Thoracic aorta (tissue), 2 donors: ENCODE results near the gene DYSF. TPM values are rescaled to one million over a fixed set of nuclear protein-coding genes. Genes with fewer than 3 reads are reported as not detected.

Source experiments
- ATAC-seq: fragments of 150-250 bp; one replicate; pipeline ENCODE4 v1.8.0; 2017; ENCODE audit warnings: low read depth; ENCODE audit not compliant: insufficient number of reproducible peaks, low FRiP score
- DNase-seq: peaks from one replicate; pipeline ENCODE4 v3.0.0-alpha.2; 2020; ENCODE audit warnings: low spot score
- H3K27ac ChIP-seq, 2 donors: fragments of 200-600 bp; sonication (generic); 1 replicate in 1 of 2; 2 replicates in 1 of 2; pipeline ENCODE4 v1.5.1; 2016; ENCODE audit warnings: mild to moderate bottlenecking in 2 of 2, moderate library complexity in 2 of 2
- H3K27me3 ChIP-seq: fragments of 200-600 bp; sonication (generic); replicated peaks from 2 replicates; pipeline ENCODE4 v1.6.0; 2016; ENCODE audit warnings: mild to moderate bottlenecking; ENCODE audit not compliant: insufficient read depth
- H3K36me3 ChIP-seq: fragments of 200-600 bp; sonication (generic); one replicate; pipeline ENCODE4 v1.5.1; 2016
- H3K4me1 ChIP-seq, 2 donors: fragments of 200-600 bp; sonication (generic); 1 replicate in 1 of 2; 2 replicates in 1 of 2; pipeline versions ENCODE4 v1.5.1 to v1.6.0; 2016; ENCODE audit warnings: low read depth in 2 of 2, mild to moderate bottlenecking in 1 of 2; ENCODE audit not compliant: control insufficient read depth in 1 of 2
- H3K4me3 ChIP-seq: fragments of 200-600 bp; sonication (generic); 2 replicates; pipeline ENCODE4 v1.5.1; 2016; ENCODE audit warnings: mild to moderate bottlenecking
- H3K9me3 ChIP-seq: fragments of 200-600 bp; sonication (generic); 2 replicates; pipeline ENCODE4 v1.5.1; 2016
- total RNA-seq, 2 donors: library from RNA; depleted of rRNA; stranded (reverse); fragments of >200 nt; gene quantifications; one replicate each; pipeline versions ENCODE4 v1.1.0 to v1.2.3, GENCODE V29; 2016
- TF ChIP-seq, protein P1 (sequence below): fragments of 200-600 bp; sonication (generic); IDR thresholded peaks from one replicate; pipeline ENCODE4 v1.5.1; 2019; ENCODE audit warnings: antibody characterized with exemption

The DYSF gene
- total RNA-seq, 2 donors from 2014 or later: 13.0 to 15.2 TPM

GRCh38 chr2:71618327-71619113 is 165.2 kb downstream of the DYSF start:
- no peak for DNase-seq
- H3K27ac ChIP-seq: peak overlapping the region; percentile 71 to 84
- ATAC-seq: no peak

DNA sequence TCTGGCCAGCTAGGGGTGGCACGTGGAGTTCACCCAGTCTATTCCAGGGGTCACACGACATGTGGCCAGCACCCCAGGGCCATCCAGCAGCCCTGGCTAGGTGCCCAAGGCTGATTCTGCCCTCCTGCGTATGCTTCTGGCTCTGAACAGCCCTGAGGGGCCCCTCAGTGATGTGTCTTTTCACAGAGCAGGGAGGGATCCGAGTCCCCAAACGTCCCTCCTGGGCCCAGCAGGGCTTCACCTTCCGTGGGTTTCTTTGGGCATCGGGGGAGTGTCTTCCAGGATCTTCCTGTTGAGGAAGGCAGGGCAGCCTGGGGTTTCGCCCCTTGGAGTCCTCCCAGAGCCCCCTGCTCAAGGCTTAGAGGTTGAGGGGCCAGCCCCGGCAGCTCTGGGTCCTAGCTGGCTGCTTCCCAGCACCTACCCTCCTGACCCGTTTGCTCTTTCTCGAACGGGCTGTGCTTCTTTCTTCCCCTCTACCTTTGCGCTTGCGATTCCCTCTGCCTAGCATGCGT is 165.9 kb downstream of the DYSF start:
- H3K27me3 ChIP-seq: no peaks in the 10 kb centered on the region
- no peak for DNase-seq
- H3K4me1 ChIP-seq: peaks cover 14 to 34% of the 10 kb centered on the region in 2 donors
- no peaks in the 10 kb centered on the region for H3K36me3 ChIP-seq
- ATAC-seq: no peak
- no peaks in the 10 kb centered on the region for H3K9me3 ChIP-seq
- TF ChIP-seq, protein P1, sequence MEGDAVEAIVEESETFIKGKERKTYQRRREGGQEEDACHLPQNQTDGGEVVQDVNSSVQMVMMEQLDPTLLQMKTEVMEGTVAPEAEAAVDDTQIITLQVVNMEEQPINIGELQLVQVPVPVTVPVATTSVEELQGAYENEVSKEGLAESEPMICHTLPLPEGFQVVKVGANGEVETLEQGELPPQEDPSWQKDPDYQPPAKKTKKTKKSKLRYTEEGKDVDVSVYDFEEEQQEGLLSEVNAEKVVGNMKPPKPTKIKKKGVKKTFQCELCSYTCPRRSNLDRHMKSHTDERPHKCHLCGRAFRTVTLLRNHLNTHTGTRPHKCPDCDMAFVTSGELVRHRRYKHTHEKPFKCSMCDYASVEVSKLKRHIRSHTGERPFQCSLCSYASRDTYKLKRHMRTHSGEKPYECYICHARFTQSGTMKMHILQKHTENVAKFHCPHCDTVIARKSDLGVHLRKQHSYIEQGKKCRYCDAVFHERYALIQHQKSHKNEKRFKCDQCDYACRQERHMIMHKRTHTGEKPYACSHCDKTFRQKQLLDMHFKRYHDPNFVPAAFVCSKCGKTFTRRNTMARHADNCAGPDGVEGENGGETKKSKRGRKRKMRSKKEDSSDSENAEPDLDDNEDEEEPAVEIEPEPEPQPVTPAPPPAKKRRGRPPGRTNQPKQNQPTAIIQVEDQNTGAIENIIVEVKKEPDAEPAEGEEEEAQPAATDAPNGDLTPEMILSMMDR: no peak
- H3K4me3 ChIP-seq: no peak overlapping the region
- peak overlapping the region; percentile 71 to 84 for H3K27ac ChIP-seq

More at GRCh38 chr2:71618327-71619113, 165.2 kb downstream of the DYSF start:
- Histone ChIP-seq H3K9me3 (no peaks in the 10 kb centered on the region), H3K27me3 (no peaks in the 10 kb centered on the region), H3K4me3 (no peak overlapping the region), H3K4me1 (peaks cover 15 to 41% of the 10 kb centered on the region in 2 donors), H3K36me3 (no peaks in the 10 kb centered on the region)
- TF ChIP-seq, protein P1: no peak

DNA sequence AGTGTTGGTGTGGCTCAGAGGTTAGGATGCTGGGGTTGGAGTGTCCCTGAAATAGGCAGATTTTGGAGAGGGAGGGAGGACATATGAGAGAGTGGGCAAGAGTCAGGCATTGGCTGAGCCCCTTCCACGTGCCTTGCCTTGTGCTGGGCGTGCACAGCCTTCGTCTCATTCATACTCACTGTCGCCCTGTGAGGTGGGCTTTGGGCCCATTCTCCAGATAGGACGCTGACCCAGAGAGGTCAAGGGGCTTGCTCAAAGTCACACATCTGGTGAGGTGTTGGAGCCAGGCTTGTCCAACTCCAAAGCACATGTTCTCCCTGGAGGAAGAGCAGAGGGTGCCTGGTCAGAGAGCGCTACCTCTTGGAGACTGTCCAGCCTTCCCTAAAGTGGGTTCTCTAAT is 166.8 kb downstream of the DYSF start:
- TF ChIP-seq, protein P1: no peak
- Histone ChIP-seq H3K4me3 (no peak overlapping the region), H3K9me3 (no peaks in the 10 kb centered on the region), H3K27ac (peak overlapping the region in 1 of 2 donors; percentile 71), H3K27me3 (no peaks in the 10 kb centered on the region), H3K36me3 (no peaks in the 10 kb centered on the region), H3K4me1 (peaks cover 5 to 25% of the 10 kb centered on the region in 2 donors)
- no peak for ATAC-seq
- DNase-seq: no peak

DNA sequence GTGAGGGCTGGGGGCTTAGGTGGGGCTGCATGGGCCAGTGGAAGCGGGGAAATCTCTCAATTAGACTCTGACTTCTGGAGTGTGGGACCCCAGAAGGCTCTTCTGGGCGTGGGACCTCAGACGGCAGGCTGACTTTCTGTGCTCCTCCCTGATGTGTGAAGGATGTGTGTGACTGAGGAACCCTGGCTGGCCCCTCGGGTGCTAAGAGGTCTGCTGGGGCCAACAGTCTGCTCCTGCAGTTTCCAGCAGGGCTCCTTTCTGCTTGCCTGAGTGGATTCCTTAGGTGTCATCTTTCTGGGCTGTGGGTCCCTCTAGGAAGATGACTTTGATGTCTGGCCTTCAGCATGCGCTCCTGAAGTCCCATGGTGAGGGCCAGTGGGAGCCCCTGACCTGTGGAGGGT is 167.5 kb downstream of the DYSF start:
- DNase-seq (no peak), ATAC-seq (no peak)
- TF ChIP-seq, protein P1: no peak
- Histone ChIP-seq H3K27me3 (no peaks in the 10 kb centered on the region), H3K36me3 (no peaks in the 10 kb centered on the region), H3K4me1 (peaks cover 0 to 18% of the 10 kb centered on the region in 2 donors), H3K4me3 (no peak overlapping the region), H3K27ac (no peak overlapping the region), H3K9me3 (no peaks in the 10 kb centered on the region)

GRCh38 chr2:71629273-71629672 is 175.9 kb downstream of the DYSF start:
- Histone ChIP-seq H3K27ac (no peak overlapping the region), H3K4me3 (no peak overlapping the region), H3K9me3 (no peaks in the 10 kb centered on the region), H3K27me3 (no peaks in the 10 kb centered on the region), H3K4me1 (peaks cover 4 to 6% of the 10 kb centered on the region in 2 donors), H3K36me3 (no peaks in the 10 kb centered on the region)
- no peak for DNase-seq
- TF ChIP-seq, protein P1: no peak
- no peak for ATAC-seq
